HepG2 (cell line): ENCODE measurements around the gene GRB7. TPM values are rescaled to one million over a fixed set of nuclear protein-coding genes. Genes with fewer than 3 reads are reported as not detected.

ENCODE experiments used
- ETV6 ChIP-seq: sonication (generic); formaldehyde crosslinking; conservative IDR thresholded peaks from 2 replicates; pipeline ENCODE4 v1.4.0; 2020; ENCODE audit warnings: missing genetic modification reagents
- HES4 ChIP-seq: sonication (generic); formaldehyde crosslinking; IDR thresholded peaks from 2 replicates; pipeline ENCODE4 v1.9.0; 2021; ENCODE audit warnings: mild to moderate bottlenecking, missing genetic modification reagents, borderline replicate concordance
- KLF15 ChIP-seq: sonication (generic); formaldehyde crosslinking; IDR thresholded peaks from 2 replicates; pipeline ENCODE4 v1.8.1; 2023; ENCODE audit warnings: borderline replicate concordance, mild to moderate bottlenecking, inconsistent platforms, missing genetic modification reagents, mixed read lengths
- MAFF ChIP-seq: IDR thresholded peaks from 2 replicates; pipeline ENCODE4 v1.6.1; 2011; ENCODE audit warnings: low read depth, low read length, improper control_type of control experiment
- MBD4 ChIP-seq: IDR thresholded peaks from 2 replicates; pipeline ENCODE4 v1.6.1; 2012; ENCODE audit warnings: low read length, inconsistent platforms, borderline replicate concordance
- MYC ChIP-seq: sonication (generic); formaldehyde crosslinking; IDR thresholded peaks from 2 replicates; pipeline ENCODE4 v1.9.0; 2021; ENCODE audit warnings: missing genetic modification reagents, borderline replicate concordance
- RXRA ChIP-seq: sonication (generic); formaldehyde crosslinking; IDR thresholded peaks from 2 replicates; pipeline ENCODE4 v1.5.1; 2020; ENCODE audit warnings: missing genetic modification reagents
- SRF ChIP-seq: IDR thresholded peaks from 2 replicates; pipeline ENCODE4 v1.6.1; 2011; ENCODE audit warnings: mild to moderate bottlenecking, low read depth, low read length, moderate library complexity
- ZBTB37 ChIP-seq: sonication (generic); formaldehyde crosslinking; IDR thresholded peaks from 2 replicates; pipeline ENCODE4 v1.4.0; 2020; ENCODE audit warnings: mild to moderate bottlenecking, missing genetic modification reagents
- ZBTB7A ChIP-seq: sonication (generic); formaldehyde crosslinking; IDR thresholded peaks from 2 replicates; pipeline ENCODE4 v1.8.0; 2022; ENCODE audit warnings: mild to moderate bottlenecking, missing genetic modification reagents
- ZHX1 ChIP-seq: sonication (generic); formaldehyde crosslinking; IDR thresholded peaks from 2 replicates; pipeline ENCODE4 v1.8.1; 2022; ENCODE audit warnings: low read depth, mild to moderate bottlenecking, missing genetic modification reagents
- ZNF263 ChIP-seq: sonication (generic); formaldehyde crosslinking; IDR thresholded peaks from 2 replicates; pipeline ENCODE4 v1.4.0; 2020; ENCODE audit warnings: missing genetic modification reagents
- ZNF335 ChIP-seq: sonication (generic); formaldehyde crosslinking; IDR thresholded peaks from 2 replicates; pipeline ENCODE4 v1.4.0; 2020; ENCODE audit warnings: missing genetic modification reagents
- ZNF431 ChIP-seq: sonication (generic); formaldehyde crosslinking; IDR thresholded peaks from 2 replicates; pipeline ENCODE4 v1.9.0; 2022; ENCODE audit warnings: missing genetic modification reagents, low read depth, mild to moderate bottlenecking, borderline replicate concordance
- ZNF615 ChIP-seq: sonication (generic); formaldehyde crosslinking; IDR thresholded peaks from 2 replicates; pipeline ENCODE4 v1.5.0; 2020; ENCODE audit warnings: mild to moderate bottlenecking, missing genetic modification reagents, borderline replicate concordance
- ZNF629 ChIP-seq: sonication (generic); formaldehyde crosslinking; conservative IDR thresholded peaks from 2 replicates; pipeline ENCODE4 v1.5.0; 2020; ENCODE audit warnings: missing genetic modification reagents
- ZNF644 ChIP-seq: IDR thresholded peaks from 2 replicates; pipeline ENCODE4 v1.6.1; 2016; ENCODE audit warnings: low read depth
- ZNF75D ChIP-seq: sonication (generic); formaldehyde crosslinking; IDR thresholded peaks from 2 replicates; pipeline ENCODE4 v1.8.1; 2023; ENCODE audit warnings: missing genetic modification reagents, mild to moderate bottlenecking, borderline replicate concordance
- polyA plus RNA-seq, 8 experiments: library from polyadenylated mRNA; depleted of rRNA in 3 of 8; stranded (reverse) in 7 of 8; unstranded in 1 of 8; fragments of >200 nt; fragmentation: Illumina TruSeq in 4 of 8; extraction: Trizol in 4 of 8; gene quantifications; 2 replicates each; pipeline versions ENCODE4 v1.2.1 to v1.2.3, GENCODE V29; 2011 to 2016; ENCODE audit warnings: low read depth in 4 of 8, missing spikeins in 1 of 8, mixed read lengths in 1 of 8; ENCODE audit not compliant: insufficient read depth in 1 of 8
- total RNA-seq, 5 experiments: library from RNA; depleted of rRNA; stranded (reverse); fragments of >200 nt; fragmentation: Illumina TruSeq; extraction: Trizol; gene quantifications; 2 replicates each; pipeline ENCODE4 v1.2.3, GENCODE V29; 2016; ENCODE audit warnings: low read depth in 1 of 5
- TF ChIP-seq, protein P1 (sequence below): sonication (generic); formaldehyde crosslinking; IDR thresholded peaks from 2 replicates; pipeline ENCODE4 v1.4.0; 2020; ENCODE audit warnings: missing genetic modification reagents
- TF ChIP-seq, protein P2 (sequence below): sonication (generic); formaldehyde crosslinking; IDR thresholded peaks from 2 replicates; pipeline ENCODE4 v1.5.1; 2020; ENCODE audit warnings: missing genetic modification reagents, mild to moderate bottlenecking, borderline replicate concordance
- TF ChIP-seq, protein P3 (sequence below): sonication (generic); formaldehyde crosslinking; IDR thresholded peaks from 2 replicates; pipeline ENCODE4 v1.4.0; 2020; ENCODE audit warnings: missing genetic modification reagents

GRB7 gene
- total and polyA plus RNA-seq, 2 of the 13 experiments (the other 11 are each of a cell fraction or from before 2014, with no cell fraction given), result 60.2 to 77.7 TPM

GRCh38 chr17:39751637-39752036 is 13.9 kb downstream of the GRB7 start (continued):
- TF ChIP-seq MAFF (no peak), RXRA (CRISPR knock-in tag) (peak; percentile 81), ZBTB37 (CRISPR knock-in tag) (no peak), ZNF75D (CRISPR knock-in tag) (no peak), MBD4 (no peak), ZNF263 (CRISPR knock-in tag) (peak; percentile 76), ETV6 (CRISPR knock-in tag) (no peak), HES4 (CRISPR knock-in tag) (0 out of 2 replicates have a peak, but pooled peaks have one; percentile 29), ZHX1 (CRISPR knock-in tag) (no peak), ZNF615 (CRISPR knock-in tag) (no peak), ZNF431 (CRISPR knock-in tag) (no peak), MYC (no peak), KLF15 (CRISPR knock-in tag) (no peak), ZNF644 (CRISPR knock-in tag) (no peak), ZNF335 (CRISPR knock-in tag) (no peak), ZBTB7A (CRISPR knock-in tag) (0 out of 2 replicates have a peak, but pooled peaks have one; percentile 36), ZNF629 (CRISPR knock-in tag) (no peak), SRF (no peak)
- TF ChIP-seq, protein P1, sequence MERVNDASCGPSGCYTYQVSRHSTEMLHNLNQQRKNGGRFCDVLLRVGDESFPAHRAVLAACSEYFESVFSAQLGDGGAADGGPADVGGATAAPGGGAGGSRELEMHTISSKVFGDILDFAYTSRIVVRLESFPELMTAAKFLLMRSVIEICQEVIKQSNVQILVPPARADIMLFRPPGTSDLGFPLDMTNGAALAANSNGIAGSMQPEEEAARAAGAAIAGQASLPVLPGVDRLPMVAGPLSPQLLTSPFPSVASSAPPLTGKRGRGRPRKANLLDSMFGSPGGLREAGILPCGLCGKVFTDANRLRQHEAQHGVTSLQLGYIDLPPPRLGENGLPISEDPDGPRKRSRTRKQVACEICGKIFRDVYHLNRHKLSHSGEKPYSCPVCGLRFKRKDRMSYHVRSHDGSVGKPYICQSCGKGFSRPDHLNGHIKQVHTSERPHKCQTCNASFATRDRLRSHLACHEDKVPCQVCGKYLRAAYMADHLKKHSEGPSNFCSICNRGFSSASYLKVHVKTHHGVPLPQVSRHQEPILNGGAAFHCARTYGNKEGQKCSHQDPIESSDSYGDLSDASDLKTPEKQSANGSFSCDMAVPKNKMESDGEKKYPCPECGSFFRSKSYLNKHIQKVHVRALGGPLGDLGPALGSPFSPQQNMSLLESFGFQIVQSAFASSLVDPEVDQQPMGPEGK (CRISPR knock-in tag), result peak; percentile 34; the same call in 1 of the 2 replicates
- TF ChIP-seq, protein P2, sequence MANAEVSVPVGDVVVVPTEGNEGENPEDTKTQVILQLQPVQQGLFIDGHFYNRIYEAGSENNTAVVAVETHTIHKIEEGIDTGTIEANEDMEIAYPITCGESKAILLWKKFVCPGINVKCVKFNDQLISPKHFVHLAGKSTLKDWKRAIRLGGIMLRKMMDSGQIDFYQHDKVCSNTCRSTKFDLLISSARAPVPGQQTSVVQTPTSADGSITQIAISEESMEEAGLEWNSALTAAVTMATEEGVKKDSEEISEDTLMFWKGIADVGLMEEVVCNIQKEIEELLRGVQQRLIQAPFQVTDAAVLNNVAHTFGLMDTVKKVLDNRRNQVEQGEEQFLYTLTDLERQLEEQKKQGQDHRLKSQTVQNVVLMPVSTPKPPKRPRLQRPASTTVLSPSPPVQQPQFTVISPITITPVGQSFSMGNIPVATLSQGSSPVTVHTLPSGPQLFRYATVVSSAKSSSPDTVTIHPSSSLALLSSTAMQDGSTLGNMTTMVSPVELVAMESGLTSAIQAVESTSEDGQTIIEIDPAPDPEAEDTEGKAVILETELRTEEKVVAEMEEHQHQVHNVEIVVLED, result no peak
- TF ChIP-seq, protein P3, sequence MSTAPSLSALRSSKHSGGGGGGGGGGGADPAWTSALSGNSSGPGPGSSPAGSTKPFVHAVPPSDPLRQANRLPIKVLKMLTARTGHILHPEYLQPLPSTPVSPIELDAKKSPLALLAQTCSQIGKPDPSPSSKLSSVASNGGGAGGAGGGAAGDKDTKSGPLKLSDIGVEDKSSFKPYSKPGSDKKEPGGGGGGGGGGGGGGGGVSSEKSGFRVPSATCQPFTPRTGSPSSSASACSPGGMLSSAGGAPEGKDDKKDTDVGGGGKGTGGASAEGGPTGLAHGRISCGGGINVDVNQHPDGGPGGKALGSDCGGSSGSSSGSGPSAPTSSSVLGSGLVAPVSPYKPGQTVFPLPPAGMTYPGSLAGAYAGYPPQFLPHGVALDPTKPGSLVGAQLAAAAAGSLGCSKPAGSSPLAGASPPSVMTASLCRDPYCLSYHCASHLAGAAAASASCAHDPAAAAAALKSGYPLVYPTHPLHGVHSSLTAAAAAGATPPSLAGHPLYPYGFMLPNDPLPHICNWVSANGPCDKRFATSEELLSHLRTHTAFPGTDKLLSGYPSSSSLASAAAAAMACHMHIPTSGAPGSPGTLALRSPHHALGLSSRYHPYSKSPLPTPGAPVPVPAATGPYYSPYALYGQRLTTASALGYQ (CRISPR knock-in tag), result no peak
